A673 (cell line): ENCODE measurements around the gene KCNJ18.
"Not testable (repeated sequence)": the region's sequence is repeated elsewhere in the genome, so short reads cannot be mapped to it uniquely, and the experiment has no call there.

Experiments used
- CTCF ChIP-seq: fragments of 300-800, 200-600 bp; sonication (generic); conservative IDR thresholded peaks from 2 replicates; pipeline ENCODE4 v1.5.1; 2017; ENCODE audit warnings: low read depth, mild to moderate bottlenecking, antibody characterized with exemption, low read length, moderate library complexity, mixed read lengths
- EZH2 ChIP-seq: fragments of 200-600 bp; sonication (generic); IDR thresholded peaks from 2 replicates; pipeline ENCODE4 v1.6.1; 2017; ENCODE audit warnings: borderline replicate concordance, low read depth, mild to moderate bottlenecking, mixed read lengths, antibody characterized with exemption, low read length; ENCODE audit not compliant: poor library complexity, severe bottlenecking

GRCh38 chr17:21683897-21684296, 8.4 kb upstream of the KCNJ18 start:
- TF ChIP-seq CTCF, EZH2: not testable (repeated sequence)
